AG04449 (cell line): ENCODE results near the gene CACNA2D3.

Experiments
- CTCF ChIA-PET: fragments of 350-600 bp; formaldehyde crosslinking; extraction: SDS; loops from one replicate; lab custom pipeline; 2021; ENCODE audit warnings: antibody characterized with exemption; lab: Yijun Ruan, JAX
- POLR2A ChIA-PET: fragments of 400-600, 350-600 bp; formaldehyde crosslinking; extraction: SDS; loops from one replicate; lab custom pipeline; 2020; ENCODE audit warnings: antibody characterized with exemption, inconsistent platforms; lab: Yijun Ruan, JAX
- DNase-seq: peaks from one replicate; pipeline ENCODE4 v3.0.0-alpha.2; 2010; ENCODE audit warnings: low read depth, low spot score
- H3K4me3 ChIP-seq: 2 replicates; pipeline ENCODE4 v1.5.1; 2011; ENCODE audit warnings: low read depth, mild to moderate bottlenecking, control low read depth, low read length
- CTCF ChIP-seq: IDR thresholded peaks from one replicate; pipeline ENCODE4 v1.5.1; 2011; ENCODE audit warnings: mild to moderate bottlenecking, moderate library complexity, low read length, control low read depth, inconsistent platforms; ENCODE audit not compliant: insufficient read depth; ENCODE audit errors: missing control alignments

The CACNA2D3 gene

GRCh38 chr3:54357301-54357700 is 234.9 kb downstream of the CACNA2D3 start:
- no peak for DNase-seq
- no peak overlapping the region for H3K4me3 ChIP-seq
- TF ChIP-seq CTCF, result no peak
- ChIA-PET POLR2A (no interaction called here), CTCF (no interaction called here)

DNA sequence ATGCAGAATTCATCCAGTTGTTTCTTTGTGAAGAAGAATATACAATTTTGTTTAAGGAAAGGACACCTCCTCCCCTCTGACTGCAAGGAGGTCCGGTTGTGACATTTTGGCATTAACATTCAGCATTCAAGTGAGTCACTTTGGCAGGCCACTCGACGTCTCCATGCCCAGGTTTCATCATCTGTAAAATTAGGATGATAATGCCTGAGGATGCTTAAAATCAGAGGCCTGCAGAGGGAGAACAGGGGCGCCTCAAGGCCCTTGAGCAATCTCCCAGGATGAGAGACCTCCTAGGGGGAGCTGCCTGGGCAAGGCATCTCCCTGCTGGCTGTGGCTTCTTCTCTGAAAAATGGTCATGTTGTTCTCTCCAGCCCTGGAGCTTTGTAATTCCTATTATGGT is 236.0 kb downstream of the CACNA2D3 start:
- no peak for TF ChIP-seq CTCF
- CTCF ChIA-PET, result no interaction called here
- no peak for DNase-seq
- POLR2A ChIA-PET, result no interaction called here
- H3K4me3 ChIP-seq, result no peak overlapping the region

DNA sequence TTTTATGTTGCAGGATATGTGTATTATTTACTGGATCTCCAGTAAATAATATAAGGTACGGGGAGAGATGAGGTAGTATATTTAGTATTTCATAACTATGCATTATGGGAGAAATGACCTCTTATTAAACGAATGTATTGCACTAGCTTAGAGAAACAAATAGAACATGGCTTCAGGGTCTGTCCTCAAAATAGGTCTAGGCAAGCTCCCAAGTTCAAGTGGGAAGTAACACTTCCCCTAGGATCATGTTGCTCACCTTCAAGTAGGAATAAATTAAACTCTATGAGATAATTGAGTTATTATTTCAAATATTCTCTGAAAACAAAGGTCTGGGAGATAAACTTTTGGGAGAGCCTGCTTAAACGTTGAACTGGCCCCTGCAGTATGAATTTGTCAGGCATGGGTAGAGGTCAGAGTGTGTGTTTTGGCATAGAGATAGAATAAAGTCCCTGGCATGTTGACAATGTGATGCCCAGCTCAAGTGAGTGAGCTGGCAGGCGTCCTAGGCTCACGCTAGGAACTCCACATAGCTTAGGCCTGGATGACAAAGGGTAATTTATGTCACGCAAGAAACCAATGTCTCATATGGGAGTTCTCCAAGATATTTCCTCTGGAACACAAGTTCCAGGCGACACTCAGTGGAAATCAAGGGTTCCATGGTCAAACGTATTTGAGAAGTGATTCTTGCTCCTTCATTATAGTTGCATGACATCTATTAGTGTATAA is 236.8 kb downstream of the CACNA2D3 start:
- TF ChIP-seq CTCF, result no peak
- ChIA-PET POLR2A (no interaction called here), CTCF (no interaction called here)
- no peak overlapping the region for H3K4me3 ChIP-seq
- DNase-seq, result no peak

GRCh38 chr3:54360320-54360719 is 238.0 kb downstream of the CACNA2D3 start:
- CTCF ChIA-PET, result no interaction called here
- no peak overlapping the region for H3K4me3 ChIP-seq
- no peak for TF ChIP-seq CTCF
- no peak for DNase-seq
- POLR2A ChIA-PET, result no interaction called here

DNA sequence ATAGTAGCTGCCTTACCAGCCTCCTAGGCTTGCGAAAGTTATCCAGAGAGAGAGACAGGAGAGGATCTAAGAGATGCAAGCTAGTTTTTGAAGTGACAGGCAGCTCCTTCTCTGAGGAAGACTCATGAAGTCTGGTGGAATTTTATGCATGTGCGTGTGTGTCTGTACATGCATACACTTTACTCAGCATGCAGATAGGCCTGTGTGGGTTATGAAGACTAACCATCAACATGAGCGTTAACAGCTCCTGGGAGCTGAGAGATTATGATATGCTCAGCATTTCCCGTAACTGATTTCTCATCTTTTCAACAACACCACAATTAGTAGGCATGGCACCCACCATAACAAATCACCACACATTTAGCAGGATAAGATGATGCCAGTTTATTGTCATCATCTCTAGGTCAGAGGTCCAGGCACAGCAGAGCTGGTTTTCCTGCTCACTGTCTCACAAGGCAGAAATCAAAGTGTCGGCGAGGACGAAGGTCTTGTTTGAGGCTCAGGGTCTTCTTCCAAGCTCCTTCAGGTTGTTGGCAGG is 239.5 kb downstream of the CACNA2D3 start:
- CTCF ChIA-PET, result no interaction called here
- DNase-seq, result no peak
- H3K4me3 ChIP-seq, result no peak overlapping the region
- TF ChIP-seq CTCF, result no peak
- POLR2A ChIA-PET, result no interaction called here

DNA sequence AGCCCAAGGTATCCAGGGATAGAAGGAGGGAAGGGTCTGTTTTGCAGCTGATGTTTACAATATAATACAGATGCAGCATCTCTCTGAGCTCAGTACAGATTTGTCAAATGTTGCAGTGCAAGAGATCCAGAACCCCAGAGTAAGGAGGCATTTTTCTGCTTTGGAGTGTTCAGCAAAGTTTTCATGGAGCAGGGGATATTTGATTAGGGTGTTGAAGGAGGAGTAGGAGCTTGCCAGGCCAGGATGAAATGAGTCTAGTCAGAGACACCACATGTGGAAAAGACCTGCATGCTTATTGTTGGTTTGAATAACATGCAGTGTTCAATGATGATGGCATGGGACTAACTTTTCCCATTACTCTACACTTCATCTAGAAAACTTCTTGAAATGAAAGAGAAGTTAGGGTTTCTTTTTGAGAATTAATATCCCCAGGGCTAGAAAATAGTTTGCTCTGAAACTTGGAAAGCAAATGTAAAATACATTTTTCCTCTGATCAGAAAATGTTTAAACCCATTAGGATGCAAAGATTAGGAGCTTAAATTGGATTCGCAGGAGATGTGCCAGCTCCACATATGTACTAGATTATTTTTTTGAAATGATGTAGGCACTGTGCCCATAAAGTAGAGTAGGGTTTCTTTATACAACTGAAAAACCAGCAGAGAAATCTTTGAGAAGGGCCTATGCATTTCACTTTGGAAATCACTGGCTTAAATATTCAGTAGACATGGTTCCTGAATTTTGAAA is 243.8 kb downstream of the CACNA2D3 start:
- ChIA-PET CTCF (interaction anchor here (1.6 kb wide), 1 partner anchor 62 kb away, joined by 3 read pairs; no protein-coding TSS in a partner anchor), POLR2A (no interaction called here)
- no peak for TF ChIP-seq CTCF

More for the DNA sequence above, 243.8 kb downstream of the CACNA2D3 start:
- no peak for DNase-seq
- H3K4me3 ChIP-seq, result no peak overlapping the region
